HCEC 1CT (cell line): ENCODE measurements around the gene LHFPL3.
"Not testable (repeated sequence)": the region's sequence is repeated elsewhere in the genome, so short reads cannot be mapped to it uniquely, and the experiment has no call there.

Source experiments
- DNase-seq: peaks from one replicate; pipeline ENCODE4 v3.0.0-alpha.2; 2017

LHFPL3 gene

GRCh38 chr7:104486931-104487330 is 158.5 kb downstream of the LHFPL3 start:
- DNase-seq: no peak

- no peak for DNase-seq
Observed at GRCh38 chr7:104487642-104488041, 159.2 kb downstream of the LHFPL3 start.

- DNase-seq: no peak
Observed at GRCh38 chr7:104497379-104497967, 169.1 kb downstream of the LHFPL3 start.

- no peak for DNase-seq
Observed at GRCh38 chr7:104499975-104500374, 171.6 kb downstream of the LHFPL3 start.

GRCh38 chr7:104509874-104510273 is 181.5 kb downstream of the LHFPL3 start:
- DNase-seq: no peak

- no peak for DNase-seq
Observed at GRCh38 chr7:104524853-104525252, 196.4 kb downstream of the LHFPL3 start.

GRCh38 chr7:104528142-104528541 is 199.7 kb downstream of the LHFPL3 start:
- no peak for DNase-seq

- no peak for DNase-seq
Observed at GRCh38 chr7:104529567-104529966, 201.2 kb downstream of the LHFPL3 start.

GRCh38 chr7:104530251-104530650 is 201.8 kb downstream of the LHFPL3 start:
- no peak for DNase-seq

GRCh38 chr7:104534149-104534548 is 205.7 kb downstream of the LHFPL3 start:
- DNase-seq: no peak

- DNase-seq: no peak
Observed at GRCh38 chr7:104535841-104536240, 207.4 kb downstream of the LHFPL3 start.

- DNase-seq: no peak
Observed at GRCh38 chr7:104536956-104537355, 208.6 kb downstream of the LHFPL3 start.

- no peak for DNase-seq
Observed at GRCh38 chr7:104538152-104538551, 209.7 kb downstream of the LHFPL3 start.

GRCh38 chr7:104541897-104542296 is 213.5 kb downstream of the LHFPL3 start:
- no peak for DNase-seq

GRCh38 chr7:104548861-104549260 is 220.5 kb downstream of the LHFPL3 start:
- DNase-seq: peak; percentile 2

- peak; percentile 43 for DNase-seq
Observed at GRCh38 chr7:104550362-104550761, 222.0 kb downstream of the LHFPL3 start.

GRCh38 chr7:104551226-104551625 is 222.8 kb downstream of the LHFPL3 start:
- no peak for DNase-seq

GRCh38 chr7:104552102-104552501 is 223.7 kb downstream of the LHFPL3 start:
- DNase-seq: peak; percentile 11

- no peak for DNase-seq
Observed at GRCh38 chr7:104553074-104553473, 224.7 kb downstream of the LHFPL3 start.

GRCh38 chr7:104563350-104563901 is 235.0 kb downstream of the LHFPL3 start:
- DNase-seq: not testable (repeated sequence)

GRCh38 chr7:104569751-104570150 is 241.3 kb downstream of the LHFPL3 start:
- DNase-seq: no peak

GRCh38 chr7:104572554-104572953 is 244.2 kb downstream of the LHFPL3 start:
- no peak for DNase-seq

GRCh38 chr7:104584620-104585019 is 256.2 kb downstream of the LHFPL3 start:
- peak; percentile 13 for DNase-seq

- not testable (repeated sequence) for DNase-seq
Observed at GRCh38 chr7:104595591-104595990, 267.2 kb downstream of the LHFPL3 start.

GRCh38 chr7:104603957-104604356 is 275.6 kb downstream of the LHFPL3 start:
- DNase-seq: no peak
